GM15510 (cell line): ENCODE data around the gene AP1M2.

Source experiments
- POLR2A ChIP-seq: IDR thresholded peaks from 3 replicates; pipeline ENCODE4 v1.6.1; 2011; ENCODE audit warnings: borderline replicate concordance; ENCODE audit not compliant: insufficient read length; ENCODE audit errors: extremely low read depth

AP1M2 gene

DNA sequence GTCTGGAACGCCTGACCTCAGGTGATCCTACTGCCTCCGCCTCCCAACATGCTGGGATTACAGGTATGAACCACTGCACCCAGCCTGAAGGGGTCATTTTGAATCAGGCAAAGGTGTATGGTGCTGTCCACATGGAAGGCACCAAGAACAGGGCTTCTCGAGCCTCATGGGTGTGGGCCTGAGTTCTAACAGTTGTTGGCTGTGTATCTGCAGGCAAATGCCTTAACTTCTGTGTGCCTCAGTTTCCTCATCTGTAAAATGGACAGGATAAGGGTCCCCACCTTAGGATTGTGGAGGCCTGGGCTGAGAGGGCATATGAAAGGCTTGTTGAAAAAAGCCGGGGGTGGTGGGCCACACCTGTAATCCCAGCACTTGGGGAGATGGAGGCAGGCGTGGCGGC lies 9.2 kb downstream of the AP1M2 start:
- TF ChIP-seq POLR2A, result no peak

DNA sequence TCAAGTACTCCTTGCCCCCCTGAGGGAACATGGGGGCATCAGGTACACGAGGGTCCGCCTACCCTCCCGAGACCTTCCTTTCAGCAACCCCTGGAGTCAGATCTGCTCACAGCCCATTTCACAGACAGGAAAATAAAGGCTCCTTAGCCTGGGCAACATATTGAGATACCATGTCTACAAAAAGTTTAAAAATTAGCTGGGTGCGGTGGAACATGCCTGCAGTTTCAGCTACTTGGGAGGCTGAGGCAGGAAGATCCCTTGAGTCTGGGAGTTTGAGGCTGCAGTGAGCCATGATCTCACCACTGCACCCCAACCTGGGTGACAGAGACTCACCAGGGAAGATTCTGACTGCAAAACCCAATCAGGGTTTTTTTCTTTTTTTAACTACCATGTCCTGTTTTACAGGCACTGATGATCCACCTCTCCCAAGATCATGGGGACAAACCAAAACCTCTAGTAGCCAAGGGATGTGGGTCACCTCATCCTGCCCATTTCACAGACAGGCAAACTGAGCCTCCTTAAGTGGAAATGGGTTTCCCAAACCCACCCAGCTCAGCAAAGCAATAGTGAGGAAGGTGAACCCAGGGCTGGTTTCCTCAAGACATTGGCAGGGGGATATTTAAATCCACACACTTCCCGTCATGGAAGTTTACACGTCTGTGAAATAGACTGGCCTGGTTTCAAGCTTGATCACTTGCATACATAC lies 11.9 kb downstream of the AP1M2 start:
- TF ChIP-seq POLR2A, result no peak

DNA sequence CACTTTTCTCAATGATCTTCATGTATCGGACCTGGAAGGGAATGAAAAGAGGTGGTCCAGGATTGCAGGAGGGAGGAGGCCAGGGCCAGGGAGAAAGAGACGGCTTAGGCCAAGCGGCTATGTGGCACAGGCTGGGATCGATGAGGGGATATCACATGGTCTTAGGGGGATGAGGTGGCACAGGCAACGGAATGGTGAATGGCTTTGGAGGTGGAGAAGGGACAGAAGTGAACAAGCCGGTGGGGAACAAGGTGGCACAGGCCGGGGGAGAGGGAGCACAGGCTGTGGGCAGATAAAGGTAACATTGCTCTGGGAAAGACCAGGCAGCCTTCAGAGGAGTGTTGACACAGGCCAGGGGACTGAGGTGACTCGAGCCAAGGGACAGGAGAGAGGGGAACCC lies 12.7 kb downstream of the AP1M2 start:
- no peak for TF ChIP-seq POLR2A

DNA sequence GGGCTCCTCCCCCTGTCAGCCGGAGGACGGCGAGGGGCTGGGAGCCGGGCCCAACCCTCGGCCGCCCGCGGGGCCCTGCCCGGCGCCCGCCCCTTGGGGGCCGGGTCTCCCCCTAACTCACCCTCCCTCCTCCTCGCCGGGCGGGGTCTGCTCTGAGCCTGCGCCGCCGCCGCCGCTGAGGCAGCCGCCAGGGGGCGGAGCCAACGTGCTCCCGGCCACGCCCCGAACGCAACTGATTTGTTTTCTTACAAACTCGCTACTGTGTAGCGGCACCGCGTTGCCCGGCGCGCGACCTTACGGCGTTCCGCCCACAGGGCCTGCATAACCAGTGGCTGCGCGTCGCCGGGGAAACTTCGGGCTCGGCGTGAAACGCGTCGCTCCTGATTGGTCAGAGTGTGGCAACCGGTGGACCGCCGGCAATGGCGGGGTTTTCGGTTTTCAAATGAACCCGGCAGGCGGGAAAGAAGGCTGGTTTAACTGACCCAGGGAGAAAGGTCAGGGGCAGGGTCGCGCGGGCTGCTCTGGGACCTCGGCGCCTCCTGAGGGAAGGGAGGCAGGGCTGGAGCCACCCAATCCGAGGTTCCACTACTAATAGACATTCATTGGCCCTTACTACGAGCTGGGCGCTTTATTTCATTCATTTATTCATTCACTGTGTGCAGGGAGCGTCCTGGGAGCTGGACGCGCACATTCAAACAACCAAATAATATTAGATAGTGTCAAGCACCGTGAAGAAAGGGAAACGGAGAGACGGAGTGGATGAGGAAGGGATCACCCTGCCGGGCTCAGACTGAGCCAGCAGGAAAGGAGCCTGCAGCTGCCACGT lies 18.1 kb downstream of the AP1M2 start, which contains the start of gene CDKN2D:
TSS of gene CDKN2D (minus strand) at position 154 of the 826 bp plus-strand sequence. CDS start 326 bp downstream, outside the sequence.
- TF ChIP-seq POLR2A, result peak; percentile 37

DNA sequence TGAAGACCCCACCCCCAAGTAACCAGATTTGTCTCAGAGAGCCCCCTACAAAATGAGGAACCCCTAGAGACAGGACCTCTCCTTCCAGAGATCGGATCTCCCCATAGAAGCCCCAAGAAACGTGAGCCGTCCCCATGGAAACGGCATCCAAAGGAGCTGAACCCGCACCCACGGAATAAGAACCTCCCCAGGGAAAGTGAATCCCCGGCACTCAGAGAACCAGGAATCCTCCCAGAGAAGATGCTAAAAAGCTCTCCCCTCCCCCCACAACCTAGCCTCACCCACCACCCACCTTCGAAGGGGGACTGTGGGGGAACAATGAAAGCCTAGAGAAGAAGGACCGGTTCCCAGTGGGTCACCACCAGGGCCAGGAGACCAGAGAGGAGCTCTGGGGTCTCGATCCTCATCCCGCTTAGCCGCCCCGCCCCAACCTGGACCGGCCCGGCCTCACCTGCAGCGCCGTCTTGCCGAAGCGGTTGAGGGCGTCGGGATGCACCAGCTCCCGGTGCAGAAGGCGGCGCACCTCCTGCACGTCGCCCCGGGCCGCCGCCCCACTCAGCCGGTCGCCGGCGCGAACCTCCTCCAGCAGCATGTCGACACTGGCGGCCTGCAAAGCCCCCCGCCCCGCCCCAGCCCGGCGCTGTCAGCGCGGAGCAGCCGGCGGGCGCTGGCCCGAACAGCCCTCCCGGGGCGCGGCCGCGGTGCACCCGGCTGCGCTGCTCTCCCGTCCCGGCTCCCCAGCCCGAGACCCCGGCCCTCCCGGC lies 18.9 kb downstream of the AP1M2 start:
- no peak for TF ChIP-seq POLR2A

DNA sequence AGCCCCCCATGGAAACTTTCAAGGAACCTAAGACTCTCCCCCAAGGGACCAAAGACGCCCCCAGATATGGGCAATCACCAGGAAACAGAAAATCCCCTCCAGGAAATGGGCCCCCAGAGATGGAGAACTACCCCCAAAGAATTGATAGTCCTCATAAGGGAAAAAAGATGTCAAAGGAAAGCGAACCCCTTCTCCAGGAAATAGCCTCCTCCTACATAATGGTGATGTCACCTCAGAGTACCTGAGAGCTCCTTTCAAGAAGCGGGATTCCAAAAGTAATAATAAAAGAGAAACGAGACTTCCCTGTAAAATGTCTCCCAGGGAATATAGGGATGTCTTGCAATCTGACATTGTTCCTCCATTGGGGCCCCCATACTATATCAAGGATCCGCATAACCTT lies 19.5 kb downstream of the AP1M2 start:
- no peak for TF ChIP-seq POLR2A

DNA sequence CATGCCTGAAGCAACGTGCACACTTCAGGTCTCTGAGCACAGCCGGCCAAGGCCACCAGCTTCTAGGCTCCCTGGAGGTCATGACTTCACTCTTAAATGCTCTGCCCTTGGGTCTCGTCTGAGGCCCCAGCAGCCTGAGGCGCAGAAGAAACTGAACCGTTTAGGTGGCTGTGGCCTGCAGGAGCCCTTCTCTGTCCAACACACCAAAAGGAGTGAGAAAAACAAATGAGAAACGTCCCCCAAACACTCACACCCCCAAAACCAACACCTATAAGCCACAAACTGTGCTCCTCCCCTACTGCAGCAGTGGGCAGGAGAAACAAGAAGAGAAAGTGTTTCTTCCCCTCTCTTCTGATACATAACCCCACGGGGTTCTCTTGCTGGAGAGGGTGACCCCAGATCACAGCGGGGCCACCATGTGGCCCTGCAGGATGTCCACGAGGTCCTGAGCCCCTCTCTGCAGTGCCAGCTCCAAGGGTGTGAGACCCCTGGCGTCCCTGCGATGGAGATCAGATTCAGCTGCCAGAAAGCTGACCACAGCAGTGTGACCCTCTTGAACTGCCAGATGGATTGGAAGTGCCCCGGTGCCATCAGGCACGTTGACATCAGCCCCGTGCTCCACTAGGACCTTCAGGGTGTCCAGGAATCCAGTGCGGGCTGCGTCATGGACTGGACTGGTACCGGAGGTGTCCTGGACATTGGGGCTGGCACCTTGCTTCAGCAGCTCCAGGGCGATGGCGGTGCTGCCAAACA lies 20.3 kb downstream of the AP1M2 start:
- peak; percentile 25 for TF ChIP-seq POLR2A

DNA sequence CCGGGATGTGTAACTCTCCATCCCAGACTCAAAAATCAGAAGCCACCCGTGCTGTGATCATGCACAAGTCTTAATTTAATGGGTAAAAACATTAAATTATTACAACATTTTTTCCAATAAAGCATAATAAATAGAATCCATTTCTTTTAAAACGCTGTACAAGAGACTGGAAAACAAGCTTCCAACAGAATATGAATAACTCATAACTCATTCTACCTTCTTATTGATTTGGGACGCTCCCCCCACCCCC lies 20.8 kb downstream of the AP1M2 start:
- TF ChIP-seq POLR2A, result no peak

DNA sequence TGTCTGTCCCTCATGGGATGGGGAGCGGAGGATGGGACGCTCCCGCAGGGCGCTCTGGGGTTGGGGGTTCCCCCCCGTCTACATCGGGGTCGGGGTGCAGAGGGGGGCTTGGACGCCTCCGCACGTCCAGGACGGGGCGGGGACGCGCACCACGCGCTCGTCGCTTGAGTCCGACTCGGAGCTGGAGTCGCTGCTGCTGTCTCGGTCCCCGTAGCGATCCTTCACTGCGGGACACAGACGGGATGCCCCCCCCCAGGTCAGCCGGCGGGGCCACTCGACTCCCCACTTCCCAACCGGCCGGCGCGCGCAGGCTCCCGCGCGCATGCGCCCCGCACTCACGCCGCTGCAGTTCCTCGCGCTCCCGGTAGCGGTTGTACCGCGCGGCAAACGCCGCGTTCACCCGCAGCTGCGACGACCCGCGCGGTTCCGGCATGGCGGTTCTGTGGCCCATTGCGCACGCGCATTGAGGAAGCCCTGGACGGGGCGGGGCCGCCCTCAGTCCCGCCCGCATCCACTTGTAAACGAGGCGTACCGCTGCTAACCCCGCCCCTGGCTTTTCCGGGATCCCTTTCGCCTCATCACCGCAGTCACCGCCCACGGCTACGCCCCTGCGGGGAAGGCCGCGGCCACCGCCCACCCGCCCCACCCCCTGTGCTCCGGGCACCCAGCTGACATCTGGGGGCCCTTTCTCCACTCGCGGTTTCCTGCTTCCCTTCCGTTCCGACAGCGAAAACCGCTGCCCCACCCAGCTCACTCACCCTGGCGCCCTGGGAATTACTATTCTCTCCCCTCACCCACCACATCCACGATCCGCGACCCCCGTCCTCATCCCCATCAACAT lies 21.3 kb downstream of the AP1M2 start, which contains the start of gene KRI1:
TSS of gene KRI1 (minus strand) at position 444 of the 841 bp plus-strand sequence. CDS start at position 433, 11 bp downstream.
- peak; percentile 80 for TF ChIP-seq POLR2A

DNA sequence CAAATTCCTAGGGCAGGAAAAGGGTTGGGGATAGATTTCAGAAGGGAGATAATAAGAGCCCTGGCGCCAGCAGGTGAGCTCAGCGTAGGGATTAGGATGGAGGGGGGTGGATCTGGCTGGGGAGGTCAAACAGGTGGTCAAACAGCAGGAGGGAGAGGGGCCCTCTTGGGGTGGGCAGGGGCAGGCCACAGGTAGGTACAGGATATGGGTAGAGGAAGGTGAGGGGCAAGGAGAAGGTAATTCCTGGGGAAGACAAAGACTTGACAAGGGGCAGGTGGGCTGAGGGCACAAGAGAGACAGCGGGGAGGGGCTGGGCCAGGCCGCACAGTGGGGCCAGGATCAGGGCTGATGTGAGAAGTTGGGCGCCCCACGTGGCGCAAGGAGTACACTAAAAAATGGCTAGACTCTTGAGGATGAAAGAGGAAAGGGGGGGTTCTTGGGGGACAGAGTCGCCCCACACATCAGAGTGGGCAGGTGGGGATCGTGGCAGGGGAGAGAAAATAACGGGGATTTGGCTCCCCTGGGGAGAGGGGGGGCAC lies 22.0 kb downstream of the AP1M2 start:
- TF ChIP-seq POLR2A, result no peak

DNA sequence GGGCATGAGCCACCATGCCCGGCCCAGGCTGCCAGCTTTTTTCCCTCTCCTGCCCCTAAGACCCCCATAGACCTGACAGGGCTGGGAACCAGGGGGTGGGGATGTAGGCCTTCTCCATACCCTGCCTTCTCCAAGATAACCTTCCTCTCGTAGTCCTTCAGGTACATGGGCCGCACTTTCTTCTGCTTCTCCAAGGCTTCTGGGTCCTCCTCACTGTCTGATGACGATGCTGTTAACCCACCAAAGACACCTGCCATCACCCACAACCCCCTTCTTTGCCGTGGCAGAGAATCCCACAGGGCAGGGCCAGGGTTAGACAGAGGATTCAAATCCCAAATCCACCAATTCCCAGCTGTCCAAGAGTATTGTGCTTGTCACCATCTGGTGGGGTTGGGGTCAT lies 24.5 kb downstream of the AP1M2 start:
- TF ChIP-seq POLR2A, result no peak

DNA sequence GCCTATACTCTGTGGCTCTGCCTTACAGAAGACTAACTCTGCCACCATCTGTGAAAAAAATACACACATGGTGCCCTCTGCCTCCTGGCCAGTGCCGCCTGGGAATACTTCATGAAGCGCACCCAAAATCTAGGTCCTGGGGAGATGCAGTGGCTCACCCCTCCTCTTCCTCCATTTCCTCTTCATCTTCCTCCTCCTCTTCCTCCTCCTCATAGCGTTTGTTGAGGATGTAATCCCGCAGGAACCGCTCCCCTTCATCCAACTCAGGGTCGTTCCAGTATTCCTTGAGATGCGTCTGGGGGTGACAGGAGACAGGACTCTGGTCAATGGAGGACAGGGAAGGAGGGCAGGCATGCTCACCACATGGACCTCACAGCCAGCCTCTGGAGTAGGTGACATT lies 27.0 kb downstream of the AP1M2 start:
- no peak for TF ChIP-seq POLR2A

DNA sequence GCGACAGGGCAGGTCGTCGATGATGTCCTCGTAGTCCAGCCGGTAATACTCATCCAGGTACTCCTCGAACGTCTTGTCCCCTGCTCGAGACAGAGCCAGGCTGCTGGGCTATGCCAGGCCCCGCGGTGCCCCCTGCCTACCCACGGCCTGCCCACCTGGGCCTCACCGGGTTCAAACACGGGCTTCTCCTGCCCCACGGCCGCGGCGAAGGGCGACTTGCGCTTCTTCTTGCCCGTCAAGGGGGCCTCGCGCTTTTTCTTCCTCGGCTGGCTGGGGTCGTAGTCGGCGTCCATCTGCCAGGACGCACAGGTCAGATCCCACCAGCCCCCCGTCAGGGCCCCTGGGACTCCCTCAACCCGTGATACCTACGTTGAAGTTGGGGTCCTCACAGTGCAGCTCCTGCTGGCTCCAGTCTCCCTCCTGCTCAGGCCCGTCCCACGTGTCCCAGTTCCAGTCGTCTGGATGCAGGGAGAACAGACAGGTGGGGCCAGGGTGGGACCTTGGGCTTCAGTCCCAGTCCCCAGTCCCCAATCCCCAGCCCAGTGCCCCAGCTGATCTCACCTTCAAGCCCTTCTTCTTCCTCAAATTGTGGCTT lies 29.4 kb downstream of the AP1M2 start:
- no peak for TF ChIP-seq POLR2A
